GM18861 (cell line): ENCODE data around the gene RPS25.
"Not testable (repeated sequence)": the region's sequence is repeated elsewhere in the genome, so short reads cannot be mapped to it uniquely, and the experiment has no call there.

Source experiments
- ATAC-seq: cut with Tn5 transposase; IDR thresholded peaks from one replicate; pipeline ENCODE4 v1.9.1; 2021; ENCODE audit not compliant: unreplicated experiment

The RPS25 gene

DNA sequence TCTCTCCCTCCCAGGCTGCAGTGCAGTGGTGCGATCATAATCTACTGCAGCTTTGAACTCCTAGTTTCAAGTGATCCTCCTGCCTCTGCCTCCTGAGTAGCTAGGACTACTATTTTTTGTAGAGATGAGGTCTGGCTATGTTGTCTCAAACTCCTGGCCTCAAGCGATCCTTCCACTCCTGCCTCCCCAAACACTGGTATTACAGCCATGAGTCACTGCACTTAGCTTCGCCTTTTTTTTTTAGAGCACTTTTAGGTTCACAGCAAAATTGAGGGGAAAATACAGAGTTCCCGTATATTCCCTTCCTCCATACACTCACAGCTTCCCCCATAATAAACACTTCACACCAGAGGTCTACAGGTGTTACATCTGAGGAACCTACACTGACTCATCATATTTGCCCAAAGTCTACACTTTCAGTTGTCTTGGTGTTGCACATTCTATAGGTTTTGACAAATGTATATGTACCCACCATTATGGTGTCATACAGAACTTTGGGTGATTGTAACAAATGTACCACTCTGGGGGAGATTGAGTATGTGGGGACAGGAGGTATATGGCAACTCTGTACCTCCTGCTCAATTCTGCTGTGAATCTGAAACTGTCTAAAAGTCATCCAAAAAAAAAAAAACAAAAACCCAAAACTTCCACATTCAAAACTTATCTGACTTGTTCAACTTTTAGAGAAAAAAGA lies 23.8 kb upstream of the RPS25 start:
- no peak for ATAC-seq

DNA sequence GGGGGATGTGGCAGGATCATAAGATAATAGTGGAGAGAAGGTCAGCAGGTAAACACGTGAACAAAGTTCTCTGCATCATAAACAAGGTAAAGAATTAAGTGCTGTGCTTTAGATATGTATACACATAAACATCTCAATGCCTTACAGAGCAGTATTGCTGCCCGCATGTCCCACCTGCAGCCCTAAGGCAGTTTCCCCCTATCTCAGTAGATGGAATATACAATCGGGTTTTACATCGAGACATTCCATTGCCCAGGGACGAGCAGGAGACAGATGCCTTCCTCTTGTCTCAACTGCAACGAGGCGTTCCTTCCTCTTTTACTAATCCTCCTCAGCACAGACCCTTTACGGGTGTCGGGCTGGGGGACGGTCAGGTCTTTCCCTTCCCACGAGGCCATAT lies 21.3 kb upstream of the RPS25 start:
- not testable (repeated sequence) for ATAC-seq

DNA sequence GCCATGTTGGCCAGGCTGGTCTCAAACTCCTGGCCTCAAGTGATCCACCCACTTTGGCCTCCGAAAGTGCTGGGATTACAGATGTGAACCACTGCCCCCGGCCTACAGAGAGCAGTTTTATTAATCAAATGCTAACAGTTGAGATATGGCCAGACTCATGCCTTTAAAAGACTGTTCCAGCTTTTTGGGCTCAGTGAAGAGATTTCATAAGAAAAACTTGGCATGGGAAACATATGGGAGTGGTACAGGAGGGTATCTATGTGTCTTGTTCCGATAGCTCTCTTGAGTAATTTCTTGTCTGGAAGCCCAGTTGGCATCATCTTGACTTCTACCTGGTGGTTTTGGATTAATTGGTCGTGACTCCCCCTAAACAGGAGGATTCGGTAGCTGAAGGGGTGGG lies 20.7 kb upstream of the RPS25 start:
- no peak for ATAC-seq

DNA sequence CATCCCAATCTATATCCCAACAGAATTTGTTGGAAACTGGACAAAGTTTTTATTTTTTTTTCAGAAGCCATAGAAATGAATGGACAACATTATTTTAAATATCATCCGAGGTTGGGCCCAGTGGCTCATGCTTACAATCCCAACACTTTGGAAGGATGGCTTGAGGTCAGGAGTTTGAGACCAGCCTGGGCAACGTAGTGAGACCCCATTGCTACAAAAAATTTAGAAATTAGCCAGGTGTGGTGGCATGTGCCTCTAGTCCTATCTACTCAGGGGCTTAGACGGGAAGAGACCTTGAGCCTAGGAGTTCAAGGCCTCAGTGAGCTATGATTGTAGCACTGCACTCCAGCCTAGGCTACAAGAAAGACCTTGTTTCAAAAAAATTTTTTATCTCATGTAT lies 16.7 kb upstream of the RPS25 start:
- ATAC-seq = no peak

DNA sequence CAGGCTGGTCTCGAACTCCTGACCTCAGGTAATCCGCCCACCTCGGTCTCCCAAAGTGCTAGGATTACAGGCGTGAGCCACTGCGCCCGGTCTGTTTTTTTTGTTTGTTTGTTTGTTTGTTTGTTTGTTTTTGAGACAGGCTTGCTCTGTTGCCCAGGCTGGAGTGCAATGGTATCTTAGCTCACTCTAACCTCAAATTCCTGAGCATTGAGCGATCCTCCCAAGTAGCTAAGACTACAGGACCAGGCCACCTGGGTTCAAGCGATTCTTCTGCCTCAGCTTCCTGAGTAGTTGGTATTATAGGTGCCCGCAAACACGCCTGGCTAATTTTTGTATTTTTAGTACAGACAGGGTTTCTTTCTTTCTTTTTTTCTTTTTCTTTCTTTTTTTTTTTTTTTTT lies 15.3 kb upstream of the RPS25 start:
- ATAC-seq = not testable (repeated sequence)

DNA sequence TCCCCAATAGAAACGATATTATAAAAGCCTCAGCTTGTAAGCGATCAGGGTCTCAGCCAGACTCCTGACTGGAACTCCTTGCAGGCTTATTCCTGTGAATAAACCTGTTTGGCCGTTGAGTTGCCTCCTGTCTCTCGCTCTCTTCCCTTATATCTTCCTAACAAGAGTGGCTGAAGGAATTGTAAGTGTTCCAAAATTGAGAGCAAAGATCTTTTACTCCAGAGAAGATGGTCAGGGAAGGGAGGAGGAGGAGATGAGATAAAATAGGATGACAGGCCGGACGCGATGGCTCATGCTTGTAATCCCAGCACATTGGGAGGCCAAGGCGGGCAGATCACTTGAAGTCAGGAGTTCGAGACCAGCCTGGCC lies 13.8 kb upstream of the RPS25 start:
- no peak for ATAC-seq

DNA sequence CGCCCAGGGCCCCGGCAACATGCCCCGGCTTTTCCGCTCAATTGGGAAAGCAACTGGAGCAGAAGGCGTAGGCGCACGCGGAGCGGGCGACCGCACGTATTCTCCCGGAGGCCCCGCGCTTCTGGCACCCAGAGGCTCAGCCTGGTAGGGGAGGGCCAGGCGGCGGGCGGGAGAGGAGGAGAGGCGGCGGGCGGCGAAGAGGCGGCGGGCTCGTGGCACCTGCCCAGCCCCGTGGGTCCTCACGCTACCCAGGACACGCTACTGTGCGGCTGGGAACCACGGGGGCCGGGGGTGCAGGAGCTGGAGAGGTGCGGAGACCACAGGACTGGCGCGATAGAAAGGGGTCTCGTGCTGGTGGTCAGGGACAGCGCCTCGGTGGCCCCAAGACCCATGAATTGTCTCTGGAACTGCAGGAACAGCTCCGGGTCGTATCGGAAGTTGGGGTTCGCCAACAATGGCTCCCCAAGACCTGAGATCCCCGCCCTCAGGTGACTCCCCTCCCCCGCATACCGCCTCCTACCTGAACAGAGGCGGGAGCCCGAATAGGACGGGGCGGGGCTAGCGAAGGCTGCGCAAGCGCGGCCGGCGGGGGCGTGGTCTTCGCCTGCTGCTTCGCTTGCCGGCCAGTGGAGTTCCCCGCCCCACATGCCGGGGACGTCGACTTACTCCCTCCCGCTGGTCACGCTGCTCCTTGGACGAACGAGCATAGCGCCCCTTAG lies 12.3 kb upstream of the RPS25 start, which contains the start of gene SLC37A4:
TSS of gene SLC37A4 (minus strand) at position 549 of the 719 bp plus-strand sequence.
- peak; percentile 88 for ATAC-seq

DNA sequence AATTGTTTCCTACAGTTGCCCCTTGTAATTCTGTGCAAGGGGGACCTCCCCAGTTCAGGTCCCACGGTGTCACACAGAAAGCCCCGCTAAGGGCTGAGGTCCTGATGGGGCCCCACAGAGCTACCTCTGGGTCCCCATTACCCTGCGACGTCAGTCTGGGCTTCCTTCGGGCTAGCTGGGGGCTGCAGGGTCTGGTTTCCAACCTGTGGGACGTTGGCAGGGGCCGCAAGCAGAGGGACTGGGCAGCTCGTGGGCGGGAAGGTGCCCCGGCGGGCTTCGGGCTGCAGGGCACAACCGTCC lies 11.8 kb upstream of the RPS25 start:
- ATAC-seq = peak; percentile 12

DNA sequence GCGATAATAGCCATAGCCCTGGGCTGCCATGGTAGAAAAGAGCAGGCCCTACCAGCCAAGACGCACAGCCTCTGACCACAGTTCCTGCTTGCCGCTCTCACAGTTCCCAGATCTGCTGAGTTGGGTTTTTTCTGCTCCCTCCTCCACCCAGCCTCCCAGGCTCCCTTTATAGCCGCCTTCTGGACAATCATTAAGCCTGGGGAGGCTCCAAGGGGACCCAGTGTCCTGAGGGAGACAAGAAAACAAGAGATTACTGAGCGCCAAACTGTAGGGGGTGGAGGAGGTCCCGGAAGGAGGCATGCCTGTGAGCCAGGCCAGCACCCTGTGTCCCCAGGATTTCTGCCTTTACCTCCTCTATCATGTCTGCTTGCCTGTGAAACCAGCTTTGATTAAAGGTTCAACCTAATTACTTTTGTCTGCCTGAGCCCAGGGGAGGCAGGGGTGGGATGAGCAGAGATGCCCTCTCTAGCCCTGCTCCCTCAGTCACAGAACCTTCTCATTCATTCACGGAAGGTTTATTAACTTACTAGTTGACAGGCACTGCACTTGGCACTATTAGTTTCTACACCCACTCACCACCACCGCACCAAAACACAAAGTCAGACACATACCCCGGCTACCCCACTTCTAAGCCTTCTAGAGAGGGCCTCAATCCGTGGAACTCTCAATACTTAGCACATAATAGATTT lies 11.3 kb upstream of the RPS25 start:
- peak; percentile 11 for ATAC-seq

DNA sequence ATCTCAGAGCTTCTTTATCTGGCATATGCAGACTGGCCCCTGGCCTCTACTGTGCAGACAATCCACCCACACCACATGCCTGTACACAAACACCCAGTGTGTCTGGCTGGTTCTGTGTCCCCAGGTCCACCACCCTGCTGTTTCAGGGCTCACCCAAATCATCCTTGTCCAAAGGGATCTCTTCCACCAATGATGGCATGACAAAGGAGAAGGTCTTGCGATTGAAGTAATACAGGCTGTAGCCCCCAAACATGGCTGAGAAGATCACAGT lies 10.9 kb upstream of the RPS25 start:
- ATAC-seq = no peak

DNA sequence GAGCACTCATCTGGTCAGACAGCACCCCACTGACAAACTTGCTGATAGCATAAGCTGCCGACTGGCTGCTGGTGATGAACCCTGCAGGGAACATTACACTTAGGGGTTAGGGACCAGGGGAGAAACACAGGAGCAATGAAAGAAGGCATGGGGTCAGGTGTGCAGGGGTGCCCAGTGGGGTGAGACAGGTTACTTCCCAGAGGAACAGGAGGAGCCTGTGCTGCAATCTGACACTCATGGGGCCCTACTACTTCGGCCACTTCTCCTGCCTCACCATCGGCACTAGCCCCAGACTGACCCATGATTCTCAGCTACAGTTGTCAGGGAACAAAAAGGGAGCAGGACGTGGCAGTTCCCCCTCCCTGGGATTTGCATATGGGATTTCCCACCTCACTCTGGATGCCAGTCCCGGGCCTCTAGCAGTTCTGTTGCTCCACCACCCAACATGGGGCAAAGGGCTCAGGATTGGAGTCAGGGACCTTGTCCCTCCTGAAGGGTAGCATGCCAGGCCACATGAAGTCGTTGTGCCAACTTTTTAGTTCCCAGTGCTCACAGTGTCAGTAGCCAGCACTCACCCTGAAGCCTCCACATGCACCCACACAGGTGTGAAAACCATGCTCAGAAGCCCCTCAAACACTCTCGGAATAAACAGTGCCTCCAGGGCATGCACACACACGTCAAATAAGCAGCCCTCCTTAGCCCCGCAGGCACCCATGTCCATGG lies 10.4 kb upstream of the RPS25 start:
- ATAC-seq = no peak

DNA sequence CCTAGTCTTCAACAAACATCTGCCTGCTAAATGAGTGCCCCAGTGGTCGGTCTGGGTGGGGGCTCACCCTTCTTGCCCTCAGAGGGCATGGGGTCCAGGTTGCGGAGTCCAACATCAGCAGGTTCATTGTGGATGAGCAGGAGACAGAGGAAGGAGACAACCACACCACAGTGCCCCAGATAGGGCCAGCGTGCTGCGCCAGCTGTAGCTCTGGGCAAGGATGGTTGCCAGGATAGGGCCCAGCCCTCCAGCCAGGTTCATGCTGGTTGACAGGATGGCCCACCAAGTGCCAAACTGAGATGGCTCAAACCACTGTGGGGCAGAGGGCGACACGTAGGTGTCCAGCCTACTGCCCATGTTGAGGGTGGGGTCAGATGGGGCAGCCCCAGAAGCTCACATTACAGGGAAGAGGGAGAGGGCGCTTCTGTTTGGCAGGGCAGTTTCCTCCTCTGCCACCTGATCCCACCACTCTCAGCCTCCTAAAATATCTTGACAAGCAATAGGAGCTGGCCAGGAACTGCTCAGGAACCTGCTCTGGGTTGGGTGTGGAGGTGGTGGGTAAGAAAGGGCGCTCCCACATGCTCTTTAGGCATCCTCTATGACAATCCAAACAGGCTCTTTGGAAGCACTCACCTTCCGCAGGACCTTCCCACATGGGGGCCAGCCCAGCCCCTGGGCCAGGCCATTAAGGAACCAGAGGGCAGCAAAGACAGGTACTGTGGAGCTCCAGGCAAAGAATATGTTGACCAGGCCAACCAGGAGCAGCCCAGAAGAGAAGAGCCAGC lies 9.6 kb upstream of the RPS25 start:
- ATAC-seq = no peak

DNA sequence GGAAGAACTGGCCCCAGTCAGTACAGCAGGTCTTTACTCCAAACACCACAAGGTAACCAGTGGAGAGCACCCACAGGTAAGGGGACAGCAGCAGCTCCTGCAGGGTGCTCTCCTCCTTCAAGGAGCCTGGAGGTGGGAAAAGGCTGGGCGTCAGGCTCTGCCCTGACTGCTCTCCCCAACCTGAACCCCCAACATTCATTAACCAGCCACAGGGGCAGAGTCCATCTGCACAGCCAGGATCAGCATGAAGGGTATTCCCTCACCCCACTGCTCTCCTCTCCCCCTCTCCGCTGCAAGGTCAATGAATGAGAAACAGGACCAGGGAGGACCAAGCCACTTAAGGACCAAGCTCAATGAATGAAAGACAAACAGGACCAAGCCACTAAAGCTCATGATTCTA lies 8.8 kb upstream of the RPS25 start:
- ATAC-seq = no peak

DNA sequence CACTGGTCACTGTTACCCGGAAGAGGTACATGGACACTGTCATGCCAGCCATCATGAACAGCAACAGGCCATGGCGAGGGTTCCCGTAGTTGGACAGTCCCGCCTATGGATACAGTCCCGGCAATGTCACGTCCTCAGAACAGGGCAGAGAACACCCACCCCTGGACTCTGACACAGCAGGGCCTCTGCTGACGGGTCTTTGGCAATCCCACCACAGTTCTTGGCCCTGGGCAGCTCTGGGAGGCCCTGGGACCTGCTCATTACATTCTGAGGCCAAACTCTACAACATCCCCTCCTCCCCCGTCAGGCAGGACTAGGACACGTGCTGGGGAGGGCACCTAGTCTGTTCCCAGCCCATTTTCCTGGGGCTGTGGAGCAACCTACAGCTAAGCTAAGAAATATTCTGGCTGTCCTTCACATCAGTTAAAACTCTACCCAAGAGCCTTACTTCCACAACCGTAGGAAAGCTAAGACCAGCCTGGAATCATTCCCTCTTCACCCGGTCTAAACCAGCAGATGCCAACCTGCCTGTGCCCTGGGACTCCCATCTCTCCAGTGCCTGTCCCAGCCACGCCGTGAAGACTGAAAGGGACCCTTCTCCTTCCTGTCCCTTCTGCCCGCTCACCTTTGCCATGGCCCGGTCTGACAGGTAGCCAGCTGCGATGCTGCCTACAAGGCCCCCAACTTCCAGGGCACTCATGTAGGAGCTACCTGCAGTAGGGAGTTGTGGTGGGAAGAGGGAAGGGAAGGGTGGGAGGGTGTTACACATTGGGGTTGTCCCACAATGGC lies 8.0 kb upstream of the RPS25 start:
- ATAC-seq = no peak

DNA sequence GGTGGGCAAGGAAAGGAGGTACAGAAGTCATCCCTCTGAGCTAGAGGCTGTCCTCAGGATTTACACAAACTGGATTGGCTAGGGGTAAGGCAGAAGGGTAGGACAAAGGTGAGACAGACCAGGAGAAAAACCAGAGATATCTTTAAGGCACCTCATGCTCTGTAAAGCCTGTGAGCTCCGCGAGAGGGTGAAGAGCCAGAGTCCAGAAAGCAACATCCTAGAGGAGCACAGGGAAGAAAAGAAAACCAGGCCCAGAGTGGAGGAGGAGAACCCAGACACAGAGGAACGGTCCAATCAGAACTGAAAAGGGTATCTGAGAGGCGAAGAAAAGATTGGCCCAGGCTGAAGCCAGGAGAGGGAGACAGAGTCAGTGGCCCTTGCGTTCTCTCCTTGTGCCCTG lies 7.4 kb upstream of the RPS25 start:
- no peak for ATAC-seq

DNA sequence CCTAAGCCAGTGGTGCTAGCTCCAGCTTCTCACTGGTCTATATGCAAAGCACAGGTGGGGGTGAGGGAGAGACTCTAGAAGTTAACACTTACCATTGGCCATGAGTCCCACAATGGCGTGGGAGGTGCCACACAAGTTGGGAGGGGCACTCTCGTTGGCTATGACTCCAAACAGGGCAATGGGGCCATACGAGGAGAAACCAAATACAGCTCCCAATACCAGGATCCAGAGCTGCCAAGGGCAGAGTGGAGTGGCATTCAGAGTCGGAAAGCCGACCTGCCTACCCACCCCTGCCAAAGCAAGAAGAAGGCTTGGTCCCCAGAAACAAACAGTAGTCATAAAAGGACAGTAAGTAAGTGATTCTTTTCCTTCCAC lies 6.9 kb upstream of the RPS25 start:
- ATAC-seq = no peak

DNA sequence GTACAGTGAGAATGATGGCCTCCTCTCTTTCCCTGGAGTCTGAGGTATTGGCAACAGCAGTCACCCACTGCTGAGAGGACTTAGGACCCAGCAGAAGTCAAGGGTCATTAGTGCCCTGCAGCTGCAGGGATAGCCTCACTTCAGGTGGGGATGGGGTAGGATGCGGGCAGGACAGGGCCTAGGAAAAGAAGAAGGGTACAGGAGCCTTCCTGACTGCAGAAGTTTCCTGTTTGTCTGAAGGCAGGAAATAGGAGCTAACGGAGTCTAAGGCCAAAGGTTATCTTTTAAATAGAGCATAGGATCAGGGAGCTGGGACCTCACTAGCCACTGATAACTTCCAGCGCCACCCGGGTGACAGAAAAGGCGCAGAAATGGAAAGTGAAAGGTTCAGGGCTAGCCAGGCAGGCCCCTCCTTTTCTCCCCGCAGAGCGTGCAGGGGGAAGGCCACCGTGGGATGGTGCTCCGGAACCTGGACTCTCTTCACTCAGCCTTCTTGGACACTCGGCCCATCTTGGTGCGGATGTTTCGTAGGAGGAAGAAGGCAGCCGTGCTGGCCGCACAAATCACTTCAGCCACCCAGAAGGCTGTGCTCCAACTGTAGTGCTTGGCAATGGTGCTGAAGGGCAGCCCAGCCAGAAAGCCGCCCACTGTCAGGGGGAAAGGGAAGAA lies 6.4 kb upstream of the RPS25 start:
- no peak for ATAC-seq

DNA sequence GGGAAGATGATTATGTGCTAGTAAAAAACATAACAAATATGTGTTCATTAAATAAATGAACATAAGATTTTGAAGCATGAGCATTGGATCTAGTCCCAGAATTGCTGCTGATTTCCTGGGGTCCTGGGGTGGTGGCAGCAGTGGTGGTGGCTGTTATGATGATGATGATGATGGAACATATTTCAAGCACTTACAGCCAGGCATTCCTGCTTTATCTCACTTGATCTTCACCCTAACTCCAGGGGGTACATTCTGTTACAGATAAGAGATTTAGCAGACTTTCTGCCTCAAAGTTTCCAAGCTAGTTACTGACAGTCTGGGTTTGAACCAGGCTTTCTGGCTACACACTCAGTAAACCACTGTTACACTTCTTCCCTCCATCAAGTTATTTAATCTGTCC lies 5.6 kb upstream of the RPS25 start:
- no peak for ATAC-seq

DNA sequence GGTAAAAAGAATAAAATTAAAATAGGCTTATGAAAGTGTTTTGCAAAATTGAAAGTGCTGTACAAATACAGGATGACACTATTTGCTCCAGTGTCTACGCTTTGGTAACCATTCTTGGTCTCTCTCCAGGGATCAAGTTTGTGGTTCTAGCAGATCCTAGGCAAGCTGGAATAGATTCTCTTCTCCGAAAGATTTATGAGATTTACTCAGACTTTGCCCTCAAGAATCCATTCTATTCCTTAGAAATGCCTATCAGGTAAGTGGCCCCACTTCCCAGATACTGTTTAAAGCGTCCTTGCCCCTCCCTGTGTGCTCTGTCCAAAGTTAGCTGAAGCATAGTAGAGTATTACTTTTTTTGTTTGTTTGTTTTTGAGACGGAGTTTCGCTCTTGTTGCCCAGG lies 3.5 kb upstream of the RPS25 start:
- ATAC-seq = no peak

DNA sequence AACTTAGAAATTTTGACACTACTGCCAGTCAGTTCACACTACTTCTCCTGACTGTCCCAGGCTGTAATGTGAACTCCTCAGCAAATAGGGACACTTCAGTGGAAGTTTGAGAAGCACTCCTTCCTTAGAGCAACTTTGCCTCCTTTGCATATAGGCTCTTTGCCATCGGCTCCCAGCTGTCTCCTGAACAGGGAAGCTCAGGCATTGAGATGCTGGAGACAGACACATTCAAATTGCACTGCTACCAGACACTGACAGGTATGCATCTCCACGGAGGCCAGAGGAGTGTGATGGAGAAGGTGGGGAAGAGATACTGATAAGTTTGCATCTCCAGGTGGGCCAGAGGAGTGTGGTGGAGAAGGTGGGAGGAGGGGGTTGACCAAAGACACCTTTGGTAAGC lies 1.9 kb upstream of the RPS25 start:
- no peak for ATAC-seq
